KMS-11 (cell line): Measurements from ENCODE around the gene SZT2.

Experiments
- H2AFZ ChIP-seq: fragments of 200-600 bp; sonication (generic); 2 replicates; pipeline ENCODE4 v1.6.1; 2016; ENCODE audit warnings: antibody characterized with exemption, mixed run types, low read depth
- H3K27ac ChIP-seq: fragments of 200-600 bp; sonication (generic); 2 replicates; pipeline ENCODE4 v1.6.1; 2016; ENCODE audit warnings: mild to moderate bottlenecking, mixed run types
- H3K27me3 ChIP-seq: fragments of 200-600 bp; sonication (generic); 2 replicates; pipeline ENCODE4 v1.6.1; 2017; ENCODE audit warnings: mild to moderate bottlenecking, low read depth, mixed run types, moderate library complexity; ENCODE audit not compliant: insufficient read depth
- H3K36me3 ChIP-seq: fragments of 200-600 bp; sonication (generic); 2 replicates; pipeline ENCODE4 v1.6.1; 2017; ENCODE audit warnings: mild to moderate bottlenecking, mixed run types; ENCODE audit not compliant: insufficient read depth
- H3K4me1 ChIP-seq: fragments of 200-600 bp; sonication (generic); 2 replicates; pipeline ENCODE4 v1.6.1; 2016; ENCODE audit warnings: mild to moderate bottlenecking, low read depth, mixed run types; ENCODE audit not compliant: poor library complexity, severe bottlenecking
- H3K4me2 ChIP-seq: fragments of 200-600 bp; sonication (generic); 2 replicates; pipeline ENCODE4 v1.7.0; 2016; ENCODE audit warnings: mild to moderate bottlenecking, mixed run types
- H3K4me3 ChIP-seq: fragments of 200-600 bp; sonication (generic); IDR thresholded peaks from 2 replicates; pipeline ENCODE4 v1.6.1; 2017; ENCODE audit warnings: low read depth, low read length, mixed read lengths; ENCODE audit not compliant: insufficient read depth
- H3K79me2 ChIP-seq: fragments of 200-600 bp; sonication (generic); 2 replicates; pipeline ENCODE4 v1.6.1; 2016; ENCODE audit warnings: low read depth, mixed run types; ENCODE audit not compliant: insufficient read depth
- H3K9ac ChIP-seq: fragments of 200-600 bp; sonication (generic); 2 replicates; pipeline ENCODE4 v1.6.1; 2016; ENCODE audit warnings: mild to moderate bottlenecking, mixed run types
- H4K20me1 ChIP-seq: fragments of 200-600 bp; sonication (generic); 2 replicates; pipeline ENCODE4 v1.6.1; 2016; ENCODE audit warnings: mild to moderate bottlenecking, mixed run types; ENCODE audit not compliant: insufficient read depth
- TF ChIP-seq, protein P1 (sequence below): fragments of 200-600 bp; sonication (generic); conservative IDR thresholded peaks from 2 replicates; pipeline ENCODE4 v1.6.1; 2017; ENCODE audit warnings: low read depth, mild to moderate bottlenecking, antibody characterized with exemption, low read length, moderate library complexity, mixed read lengths

The SZT2 gene

DNA sequence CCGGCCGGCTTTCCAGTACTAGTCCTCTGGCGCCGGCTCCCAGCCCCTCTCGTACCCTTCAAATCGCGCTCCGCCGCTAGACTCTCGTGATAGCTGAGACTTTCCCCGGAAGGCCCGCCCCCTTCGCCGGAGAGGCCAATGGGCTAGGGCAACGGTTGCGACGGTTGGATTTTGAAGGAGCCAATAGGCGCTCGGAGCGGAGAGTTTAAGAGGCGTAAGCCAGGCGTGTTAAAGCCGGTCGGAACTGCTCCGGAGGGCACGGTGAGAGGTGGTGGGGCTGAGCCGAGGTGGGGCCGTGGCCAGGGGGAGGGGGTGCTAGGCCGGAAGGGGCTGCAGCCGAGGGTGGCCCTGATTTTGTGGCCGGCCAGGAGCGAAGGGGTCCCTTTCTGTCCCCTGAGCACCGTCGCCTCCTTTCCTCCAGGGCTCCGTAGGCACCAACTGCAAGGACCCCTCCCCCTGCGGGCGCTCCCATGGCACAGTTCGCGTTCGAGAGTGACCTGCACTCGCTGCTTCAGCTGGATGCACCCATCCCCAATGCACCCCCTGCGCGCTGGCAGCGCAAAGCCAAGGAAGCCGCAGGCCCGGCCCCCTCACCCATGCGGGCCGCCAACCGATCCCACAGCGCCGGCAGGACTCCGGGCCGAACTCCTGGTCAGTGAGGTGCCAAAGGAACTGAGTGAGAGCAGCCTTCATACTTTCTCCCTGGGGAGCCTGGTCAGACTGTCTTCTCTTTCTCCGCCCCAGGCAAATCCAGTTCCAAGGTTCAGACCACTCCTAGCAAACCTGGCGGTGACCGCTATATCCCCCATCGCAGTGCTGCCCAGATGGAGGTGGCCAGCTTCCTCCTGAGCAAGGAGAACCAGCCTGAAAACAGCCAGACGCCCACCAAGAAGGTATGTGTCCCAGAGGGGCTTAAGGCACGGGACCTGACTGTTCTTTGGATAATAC is 30.7 kb upstream of the SZT2 start, which contains the start of gene CDC20:
TSS of gene CDC20 (plus strand) at position 236 of the 948 bp plus-strand sequence. CDS start at position 471, 235 bp downstream.
- H3K27ac ChIP-seq, result peak within 1 kb of the TSS; percentile 63
- no peaks in the 10 kb centered on the region for H3K36me3 ChIP-seq
- H3K4me1 ChIP-seq, result peaks cover 23% of the 10 kb centered on the region
- H3K4me3 ChIP-seq, result peak within 1 kb of the TSS; percentile 93
- H3K27me3 ChIP-seq, result no peaks in the 10 kb centered on the region
- TF ChIP-seq, protein P1, sequence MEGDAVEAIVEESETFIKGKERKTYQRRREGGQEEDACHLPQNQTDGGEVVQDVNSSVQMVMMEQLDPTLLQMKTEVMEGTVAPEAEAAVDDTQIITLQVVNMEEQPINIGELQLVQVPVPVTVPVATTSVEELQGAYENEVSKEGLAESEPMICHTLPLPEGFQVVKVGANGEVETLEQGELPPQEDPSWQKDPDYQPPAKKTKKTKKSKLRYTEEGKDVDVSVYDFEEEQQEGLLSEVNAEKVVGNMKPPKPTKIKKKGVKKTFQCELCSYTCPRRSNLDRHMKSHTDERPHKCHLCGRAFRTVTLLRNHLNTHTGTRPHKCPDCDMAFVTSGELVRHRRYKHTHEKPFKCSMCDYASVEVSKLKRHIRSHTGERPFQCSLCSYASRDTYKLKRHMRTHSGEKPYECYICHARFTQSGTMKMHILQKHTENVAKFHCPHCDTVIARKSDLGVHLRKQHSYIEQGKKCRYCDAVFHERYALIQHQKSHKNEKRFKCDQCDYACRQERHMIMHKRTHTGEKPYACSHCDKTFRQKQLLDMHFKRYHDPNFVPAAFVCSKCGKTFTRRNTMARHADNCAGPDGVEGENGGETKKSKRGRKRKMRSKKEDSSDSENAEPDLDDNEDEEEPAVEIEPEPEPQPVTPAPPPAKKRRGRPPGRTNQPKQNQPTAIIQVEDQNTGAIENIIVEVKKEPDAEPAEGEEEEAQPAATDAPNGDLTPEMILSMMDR, result no peak
- no peaks in the 10 kb centered on the region for H4K20me1 ChIP-seq
- H3K79me2 ChIP-seq, result peaks cover 23% of the 10 kb centered on the region
- peak within 1 kb of the TSS; percentile 70 for H3K4me2 ChIP-seq
- peak within 1 kb of the TSS; percentile 61; the same call in 1 of the 2 replicates for H3K9ac ChIP-seq
- peak within 1 kb of the TSS; percentile 94 for H2AFZ ChIP-seq

DNA sequence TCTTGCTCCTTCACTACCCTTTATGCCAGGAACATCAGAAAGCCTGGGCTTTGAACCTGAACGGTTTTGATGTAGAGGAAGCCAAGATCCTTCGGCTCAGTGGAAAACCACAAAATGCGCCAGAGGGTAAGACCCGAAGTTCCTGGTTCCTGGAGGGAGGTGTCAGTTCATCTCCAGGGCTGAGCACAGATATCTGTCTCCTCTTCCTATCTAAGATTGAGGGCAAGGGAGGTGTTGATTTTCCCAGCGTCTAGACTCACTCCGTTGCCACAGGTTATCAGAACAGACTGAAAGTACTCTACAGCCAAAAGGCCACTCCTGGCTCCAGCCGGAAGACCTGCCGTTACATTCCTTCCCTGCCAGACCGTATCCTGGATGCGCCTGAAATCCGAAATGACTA is 30.0 kb upstream of the SZT2 start:
- Histone ChIP-seq H3K4me3 (peak overlapping the region; percentile 71), H4K20me1 (no peaks in the 10 kb centered on the region), H3K27me3 (no peaks in the 10 kb centered on the region), H2AFZ (no peak overlapping the region), H3K36me3 (no peaks in the 10 kb centered on the region), H3K4me2 (peak overlapping the region; percentile 70), H3K4me1 (peaks cover 23% of the 10 kb centered on the region), H3K9ac (peak overlapping the region; percentile 55; the same call in 1 of the 2 replicates), H3K79me2 (peaks cover 23% of the 10 kb centered on the region), H3K27ac (no peak overlapping the region)
- TF ChIP-seq, protein P1, result no peak

DNA sequence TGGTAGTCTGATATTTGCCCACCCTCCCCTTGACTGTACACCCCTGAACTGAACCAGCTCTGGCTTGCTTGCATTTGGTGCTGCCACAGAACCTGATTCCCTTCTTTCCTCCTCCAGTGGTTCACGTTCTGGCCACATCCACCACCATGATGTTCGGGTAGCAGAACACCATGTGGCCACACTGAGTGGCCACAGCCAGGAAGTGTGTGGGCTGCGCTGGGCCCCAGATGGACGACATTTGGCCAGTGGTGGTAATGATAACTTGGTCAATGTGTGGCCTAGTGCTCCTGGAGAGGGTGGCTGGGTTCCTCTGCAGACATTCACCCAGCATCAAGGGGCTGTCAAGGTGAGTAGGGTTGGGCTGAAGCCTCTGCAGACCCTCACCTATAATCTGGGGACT is 29.1 kb upstream of the SZT2 start:
- H3K79me2 ChIP-seq, result peaks cover 23% of the 10 kb centered on the region
- H3K9ac ChIP-seq, result no peak overlapping the region

DNA sequence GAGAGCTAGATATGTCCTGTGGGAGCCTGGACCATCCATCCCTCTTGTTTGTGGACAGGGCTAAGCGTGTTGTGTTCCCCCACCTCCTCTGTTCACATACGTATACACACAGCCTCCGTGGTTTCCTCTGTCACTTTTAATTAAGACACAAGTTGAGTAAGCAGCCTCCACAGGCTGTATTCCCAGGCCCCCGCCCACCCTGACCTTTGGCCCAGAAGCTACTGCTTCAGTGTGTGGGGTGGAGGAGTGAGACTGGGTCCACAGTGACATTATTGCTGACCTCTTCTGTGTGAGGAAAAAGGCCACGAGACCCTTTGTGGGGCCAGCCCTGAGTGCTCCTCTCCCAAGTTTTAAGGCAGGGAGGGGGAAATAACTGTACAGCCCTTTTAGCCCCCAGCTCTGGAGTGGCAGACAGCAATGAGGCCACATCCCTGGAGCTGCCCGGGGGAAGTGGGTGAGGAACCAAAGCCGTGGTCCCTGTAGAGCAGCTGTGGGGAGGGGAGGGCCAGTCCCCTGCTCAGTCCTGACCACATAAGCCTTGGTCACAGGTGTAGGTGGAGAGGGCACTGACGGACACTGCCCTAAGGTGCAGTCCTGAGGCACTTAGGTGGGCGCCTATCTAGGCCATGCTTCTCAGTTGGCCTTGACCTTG is 26.3 kb upstream of the SZT2 start:
- Histone ChIP-seq H3K4me3 (no peak overlapping the region), H3K4me1 (peaks cover 24% of the 10 kb centered on the region)

More for the DNA sequence above, 29.1 kb upstream of the SZT2 start:
- no peaks in the 10 kb centered on the region for H3K27me3 ChIP-seq
- H4K20me1 ChIP-seq, result no peaks in the 10 kb centered on the region
- H3K36me3 ChIP-seq, result no peaks in the 10 kb centered on the region
- H2AFZ ChIP-seq, result no peak overlapping the region
- H3K27ac ChIP-seq, result no peak overlapping the region
- H3K4me1 ChIP-seq, result peaks cover 23% of the 10 kb centered on the region
- TF ChIP-seq, protein P1, result no peak
- H3K4me2 ChIP-seq, result peak overlapping the region; percentile 70; the same call in 1 of the 2 replicates
- H3K4me3 ChIP-seq, result no peak overlapping the region

More for the DNA sequence above, 26.3 kb upstream of the SZT2 start:
- Histone ChIP-seq H3K27me3 (no peaks in the 10 kb centered on the region), H3K36me3 (no peaks in the 10 kb centered on the region), H3K79me2 (peaks cover 32% of the 10 kb centered on the region), H3K27ac (no peak overlapping the region), H4K20me1 (no peaks in the 10 kb centered on the region), H2AFZ (no peak overlapping the region), H3K9ac (no peak overlapping the region), H3K4me2 (no peak overlapping the region)
- TF ChIP-seq, protein P1, result no peak
